Loucy (cell line): ENCODE data around the gene GCK.

Source experiments
- EZH2phosphoT487 ChIP-seq: fragments of 200-600 bp; IDR thresholded peaks from 2 replicates; pipeline ENCODE4 v1.6.1; 2018; ENCODE audit warnings: antibody characterized with exemption, mild to moderate bottlenecking, moderate library complexity, borderline replicate concordance
- TF ChIP-seq, protein P1 (sequence below): fragments of 200-600 bp; sonication (generic); conservative IDR thresholded peaks from 2 replicates; pipeline ENCODE4 v1.5.1; 2014; ENCODE audit warnings: mild to moderate bottlenecking, antibody characterized with exemption, low read length

DNA sequence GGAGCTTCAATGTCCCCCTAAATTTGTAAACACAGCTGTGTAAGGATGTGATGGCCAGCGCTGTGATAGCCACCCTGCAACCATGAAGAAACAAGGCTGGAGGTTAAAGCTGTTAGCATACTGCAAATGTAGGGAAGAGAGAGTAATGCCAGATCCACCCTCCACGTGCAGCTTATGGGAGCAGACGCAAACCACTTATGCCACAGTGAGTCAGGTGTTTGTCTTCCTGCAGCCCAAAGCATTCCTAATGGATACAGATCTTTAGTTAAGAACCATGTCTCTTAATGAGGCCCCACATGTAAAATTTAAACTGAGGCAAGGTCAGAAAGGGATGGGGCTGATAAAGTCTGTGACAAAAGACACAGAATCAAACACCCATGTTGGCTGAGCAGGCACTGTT, 34.5 kb downstream of the GCK start:
- TF ChIP-seq, protein P1, sequence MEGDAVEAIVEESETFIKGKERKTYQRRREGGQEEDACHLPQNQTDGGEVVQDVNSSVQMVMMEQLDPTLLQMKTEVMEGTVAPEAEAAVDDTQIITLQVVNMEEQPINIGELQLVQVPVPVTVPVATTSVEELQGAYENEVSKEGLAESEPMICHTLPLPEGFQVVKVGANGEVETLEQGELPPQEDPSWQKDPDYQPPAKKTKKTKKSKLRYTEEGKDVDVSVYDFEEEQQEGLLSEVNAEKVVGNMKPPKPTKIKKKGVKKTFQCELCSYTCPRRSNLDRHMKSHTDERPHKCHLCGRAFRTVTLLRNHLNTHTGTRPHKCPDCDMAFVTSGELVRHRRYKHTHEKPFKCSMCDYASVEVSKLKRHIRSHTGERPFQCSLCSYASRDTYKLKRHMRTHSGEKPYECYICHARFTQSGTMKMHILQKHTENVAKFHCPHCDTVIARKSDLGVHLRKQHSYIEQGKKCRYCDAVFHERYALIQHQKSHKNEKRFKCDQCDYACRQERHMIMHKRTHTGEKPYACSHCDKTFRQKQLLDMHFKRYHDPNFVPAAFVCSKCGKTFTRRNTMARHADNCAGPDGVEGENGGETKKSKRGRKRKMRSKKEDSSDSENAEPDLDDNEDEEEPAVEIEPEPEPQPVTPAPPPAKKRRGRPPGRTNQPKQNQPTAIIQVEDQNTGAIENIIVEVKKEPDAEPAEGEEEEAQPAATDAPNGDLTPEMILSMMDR: no peak
- TF ChIP-seq EZH2phosphoT487: no peak
